ENCODE measurements around the gene KRTAP25-1. TPM values are rescaled to one million over a fixed set of nuclear protein-coding genes. Genes with fewer than 3 reads are reported as not detected.

Gene KRTAP25-1
- polyA plus RNA-seq, 12 donors: not detected

- DNase-seq: no peak
Observed at GRCh38 chr21:30249936-30250335, 39.4 kb downstream of the KRTAP25-1 start.

- no peak for DNase-seq
Observed at GRCh38 chr21:30248844-30249243, 40.5 kb downstream of the KRTAP25-1 start.

GRCh38 chr21:30245061-30245460 lies 44.3 kb downstream of the KRTAP25-1 start:
- no peak for DNase-seq

- DNase-seq: no peak
Observed at GRCh38 chr21:30243691-30244090, 45.6 kb downstream of the KRTAP25-1 start.

- no peak for DNase-seq
Observed at GRCh38 chr21:30240661-30241060, 48.7 kb downstream of the KRTAP25-1 start.

Other genes starting within 250 kb of the KRTAP25-1 start
- not detected for gene CLDN17, start 122.7 kb downstream of the KRTAP25-1 start, polyA plus RNA-seq (ENCODE audit: insufficient read length in 12 of 12)
- 1 to 10 TPM in 3 of 12 donors, under 1 TPM in 2, not detected in 7; 0.11 to 9.6 (median 2.2) TPM for gene CLDN8, start 73.4 kb downstream of the KRTAP25-1 start, polyA plus RNA-seq (ENCODE audit: insufficient read length in 12 of 12)
- not detected for gene KRTAP24-1, start 6.6 kb downstream of the KRTAP25-1 start, polyA plus RNA-seq (ENCODE audit: insufficient read length in 12 of 12)
- not detected for gene KRTAP26-1, start 30.8 kb upstream of the KRTAP25-1 start, polyA plus RNA-seq (ENCODE audit: insufficient read length in 12 of 12)
- not detected for gene KRTAP27-1, start 48.2 kb upstream of the KRTAP25-1 start, polyA plus RNA-seq (ENCODE audit: insufficient read length in 12 of 12)
- not detected for gene KRTAP23-1, start 59.1 kb upstream of the KRTAP25-1 start, polyA plus RNA-seq (ENCODE audit: insufficient read length in 12 of 12)
- not detected for gene KRTAP13-2, start 82.8 kb upstream of the KRTAP25-1 start, polyA plus RNA-seq (ENCODE audit: insufficient read length in 12 of 12)
- not detected for gene KRTAP13-1, start 106.5 kb upstream of the KRTAP25-1 start, polyA plus RNA-seq (ENCODE audit: insufficient read length in 12 of 12)
- gene KRTAP13-3, start 136.4 kb upstream of the KRTAP25-1 start, polyA plus RNA-seq (ENCODE audit: insufficient read length in 12 of 12): not detected
- not detected for gene KRTAP13-4, start 140.7 kb upstream of the KRTAP25-1 start, polyA plus RNA-seq (ENCODE audit: insufficient read length in 12 of 12)
- not detected for gene KRTAP15-1, start 150.8 kb upstream of the KRTAP25-1 start, polyA plus RNA-seq (ENCODE audit: insufficient read length in 12 of 12)
- gene KRTAP19-1, start 190.9 kb upstream of the KRTAP25-1 start, polyA plus RNA-seq (ENCODE audit: insufficient read length in 12 of 12): not detected
- gene KRTAP19-2, start 197.9 kb upstream of the KRTAP25-1 start, polyA plus RNA-seq (ENCODE audit: insufficient read length in 12 of 12): not detected
- not detected for gene KRTAP19-3, start 202.5 kb upstream of the KRTAP25-1 start, polyA plus RNA-seq (ENCODE audit: insufficient read length in 12 of 12)
- not detected for gene KRTAP19-4, start 207.7 kb upstream of the KRTAP25-1 start, polyA plus RNA-seq (ENCODE audit: insufficient read length in 12 of 12)
- not detected for gene KRTAP19-5, start 212.6 kb upstream of the KRTAP25-1 start, polyA plus RNA-seq (ENCODE audit: insufficient read length in 12 of 12)

Data from muscle of arm (tissue), 12 donors.